GM15510 (cell line): ENCODE results near the gene LY6G5C.

Source experiments
- POLR2A ChIP-seq: IDR thresholded peaks from 3 replicates; pipeline ENCODE4 v1.6.1; 2011; ENCODE audit warnings: borderline replicate concordance; ENCODE audit not compliant: insufficient read length; ENCODE audit errors: extremely low read depth

Gene LY6G5C

DNA sequence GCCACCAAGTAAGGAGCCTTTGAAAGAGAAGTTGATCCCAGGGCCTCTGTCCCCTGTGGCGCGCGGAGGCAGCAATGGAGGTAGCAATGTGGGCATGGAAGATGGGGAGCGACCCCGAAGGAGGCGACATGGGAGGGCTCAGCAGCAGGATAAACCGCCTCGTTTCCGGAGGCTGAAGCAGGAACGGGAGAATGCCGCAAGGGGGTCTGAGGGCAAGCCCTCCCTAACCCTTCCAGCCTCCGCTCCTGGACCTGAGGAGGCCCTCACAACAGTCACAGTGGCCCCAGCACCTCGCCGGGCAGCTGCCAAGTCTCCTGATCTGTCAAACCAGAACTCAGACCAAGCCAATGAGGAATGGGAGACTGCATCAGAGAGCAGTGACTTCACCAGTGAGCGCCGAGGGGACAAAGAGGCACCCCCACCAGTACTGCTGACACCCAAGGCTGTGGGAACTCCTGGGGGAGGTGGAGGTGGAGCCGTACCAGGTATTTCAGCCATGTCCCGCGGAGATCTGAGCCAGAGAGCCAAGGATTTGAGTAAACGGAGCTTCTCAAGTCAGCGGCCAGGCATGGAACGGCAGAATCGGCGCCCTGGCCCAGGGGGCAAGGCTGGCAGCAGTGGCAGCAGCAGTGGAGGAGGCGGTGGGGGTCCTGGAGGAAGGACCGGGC is 48.5 kb downstream of the LY6G5C start:
- no peak for TF ChIP-seq POLR2A

DNA sequence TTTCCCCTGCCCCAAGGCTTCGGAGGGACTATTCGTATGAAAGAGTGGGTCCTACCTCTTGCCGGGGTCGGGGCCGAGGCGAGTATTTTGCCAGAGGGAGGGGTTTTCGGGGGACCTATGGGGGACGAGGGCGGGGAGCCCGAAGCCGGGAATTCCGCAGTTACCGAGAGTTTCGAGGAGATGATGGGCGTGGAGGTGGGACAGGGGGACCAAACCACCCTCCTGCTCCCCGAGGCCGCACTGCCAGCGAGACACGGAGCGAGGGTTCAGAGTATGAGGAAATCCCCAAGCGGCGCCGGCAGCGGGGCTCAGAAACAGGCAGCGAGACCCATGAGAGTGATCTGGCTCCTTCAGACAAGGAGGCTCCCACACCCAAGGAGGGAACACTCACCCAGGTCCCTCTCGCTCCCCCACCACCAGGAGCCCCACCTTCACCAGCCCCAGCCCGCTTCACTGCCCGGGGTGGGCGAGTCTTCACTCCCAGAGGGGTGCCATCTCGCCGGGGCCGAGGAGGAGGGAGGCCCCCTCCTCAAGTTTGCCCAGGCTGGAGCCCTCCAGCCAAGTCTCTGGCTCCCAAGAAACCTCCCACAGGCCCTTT is 49.1 kb downstream of the LY6G5C start:
- no peak for TF ChIP-seq POLR2A

DNA sequence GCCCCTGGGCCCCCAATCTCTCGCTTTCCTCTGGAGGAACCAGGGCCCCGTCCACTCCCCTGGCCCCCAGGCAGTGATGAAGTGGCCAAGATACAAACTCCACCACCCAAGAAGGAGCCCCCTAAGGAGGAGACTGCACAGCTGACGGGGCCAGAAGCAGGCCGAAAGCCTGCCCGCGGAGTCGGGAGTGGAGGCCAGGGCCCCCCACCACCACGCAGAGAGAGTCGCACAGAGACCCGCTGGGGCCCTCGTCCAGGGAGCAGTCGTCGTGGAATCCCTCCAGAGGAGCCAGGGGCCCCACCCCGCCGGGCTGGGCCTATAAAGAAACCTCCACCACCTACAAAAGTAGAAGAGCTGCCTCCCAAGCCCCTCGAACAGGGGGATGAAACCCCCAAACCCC is 49.7 kb downstream of the LY6G5C start:
- no peak for TF ChIP-seq POLR2A

DNA sequence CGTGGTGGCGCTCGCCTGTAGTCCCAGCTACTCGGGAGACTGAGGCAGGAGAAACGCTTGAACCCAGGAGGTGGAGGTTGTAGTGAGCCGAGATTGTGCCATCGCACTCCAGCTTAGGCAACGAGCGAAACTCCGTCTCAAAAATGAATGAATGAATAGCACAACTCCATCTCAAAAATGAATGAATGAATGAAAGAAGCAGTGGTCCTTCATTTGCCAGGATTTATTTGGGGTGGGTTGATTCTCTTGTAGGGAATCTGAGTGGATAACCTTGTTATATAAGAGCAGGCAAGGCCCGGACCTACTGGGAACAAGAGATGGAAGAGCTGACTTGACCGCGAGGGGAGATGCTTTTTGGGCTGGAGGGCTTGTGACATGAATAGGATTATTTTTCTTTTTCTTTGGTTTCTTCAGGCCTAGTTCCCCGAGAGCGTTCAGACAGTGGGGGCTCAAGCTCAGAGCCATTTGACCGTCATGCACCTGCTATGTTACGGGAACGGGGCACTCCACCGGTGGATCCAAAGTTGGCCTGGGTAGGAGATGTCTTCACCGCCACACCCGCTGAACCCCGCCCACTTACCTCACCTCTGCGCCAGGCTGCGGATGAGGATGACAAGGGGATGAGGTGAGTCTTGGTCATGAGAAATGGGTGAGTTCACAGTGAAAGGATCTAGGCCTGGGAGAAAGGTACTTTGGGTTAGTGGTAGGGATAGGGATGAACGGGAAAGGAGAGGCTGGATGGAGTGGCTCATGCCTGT is 50.5 kb downstream of the LY6G5C start:
- no peak for TF ChIP-seq POLR2A

DNA sequence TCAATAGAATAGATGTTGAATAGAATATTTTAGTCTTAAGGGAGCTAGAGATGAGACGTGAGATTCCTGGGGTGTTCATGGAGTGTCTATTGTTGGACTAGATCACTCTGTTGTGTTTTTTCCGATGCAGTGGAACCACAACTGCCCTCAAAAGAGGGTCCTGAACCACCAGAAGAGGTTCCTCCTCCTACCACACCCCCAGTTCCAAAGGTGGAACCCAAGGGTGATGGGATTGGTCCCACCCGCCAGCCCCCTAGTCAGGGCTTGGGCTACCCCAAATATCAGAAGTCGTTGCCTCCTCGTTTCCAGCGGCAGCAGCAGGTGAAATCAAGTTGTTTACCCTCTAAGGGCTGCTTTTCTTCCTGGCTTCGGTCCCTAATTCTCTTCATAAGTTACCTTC is 51.9 kb downstream of the LY6G5C start:
- TF ChIP-seq POLR2A: no peak

DNA sequence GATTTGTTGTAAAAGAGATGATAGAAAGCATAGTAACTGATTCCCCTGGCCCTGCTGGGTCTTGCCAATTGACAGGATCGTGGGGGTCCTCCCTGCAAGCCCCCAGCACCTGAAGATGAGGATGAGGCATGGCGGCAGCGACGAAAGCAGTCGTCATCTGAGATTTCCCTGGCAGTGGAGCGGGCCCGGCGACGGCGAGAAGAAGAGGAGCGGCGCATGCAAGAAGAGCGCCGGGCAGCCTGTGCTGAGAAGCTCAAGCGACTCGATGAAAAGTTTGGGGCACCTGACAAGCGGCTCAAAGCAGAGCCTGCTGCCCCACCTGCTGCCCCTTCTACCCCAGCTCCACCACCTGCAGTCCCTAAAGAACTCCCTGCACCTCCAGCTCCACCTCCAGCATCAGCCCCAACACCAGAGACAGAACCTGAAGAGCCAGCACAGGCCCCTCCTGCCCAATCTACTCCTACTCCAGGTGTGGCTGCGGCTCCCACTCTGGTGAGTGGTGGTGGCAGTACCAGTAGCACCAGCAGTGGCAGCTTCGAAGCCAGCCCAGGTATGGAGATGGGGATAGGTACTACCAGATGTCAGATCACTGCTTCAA is 53.1 kb downstream of the LY6G5C start:
- no peak for TF ChIP-seq POLR2A

DNA sequence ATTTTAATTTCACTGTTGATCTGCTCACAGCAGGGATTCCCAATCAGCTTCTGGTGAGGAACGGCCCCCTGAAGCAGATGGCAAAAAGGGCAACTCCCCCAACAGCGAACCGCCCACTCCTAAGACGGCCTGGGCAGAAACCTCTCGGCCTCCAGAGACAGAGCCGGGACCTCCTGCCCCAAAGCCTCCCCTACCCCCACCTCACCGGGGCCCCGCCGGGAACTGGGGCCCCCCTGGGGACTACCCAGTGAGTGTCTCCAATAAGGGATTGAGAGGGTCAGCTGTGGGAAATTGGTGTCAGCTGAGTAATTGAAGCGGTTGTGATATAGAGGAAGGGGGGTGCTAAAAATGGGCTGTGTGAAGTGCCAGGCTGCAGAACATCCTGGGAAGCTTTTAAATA is 53.9 kb downstream of the LY6G5C start:
- no peak for TF ChIP-seq POLR2A
